GM12892 (cell line): ENCODE measurements around the gene TEX36.

Source experiments
- POLR2A ChIP-seq: IDR thresholded peaks from 2 replicates; pipeline ENCODE4 v1.6.1; 2011; ENCODE audit warnings: low read depth, low read length, control low read depth
- POLR2AphosphoS5 ChIP-seq: IDR thresholded peaks from 2 replicates; pipeline ENCODE4 v1.6.1; 2011; ENCODE audit warnings: low read depth, low read length, control low read depth

- TF ChIP-seq POLR2AphosphoS5: no peak
- TF ChIP-seq POLR2A: no peak
Observed at GRCh38 chr10:125633517-125633999, 49.4 kb downstream of the TEX36 start.
